ENCODE data around the gene SERPINF2.
"Not testable (repeated sequence)": the region's sequence is repeated elsewhere in the genome, so short reads cannot be mapped to it uniquely, and the experiment has no call there.

The SERPINF2 gene

DNA sequence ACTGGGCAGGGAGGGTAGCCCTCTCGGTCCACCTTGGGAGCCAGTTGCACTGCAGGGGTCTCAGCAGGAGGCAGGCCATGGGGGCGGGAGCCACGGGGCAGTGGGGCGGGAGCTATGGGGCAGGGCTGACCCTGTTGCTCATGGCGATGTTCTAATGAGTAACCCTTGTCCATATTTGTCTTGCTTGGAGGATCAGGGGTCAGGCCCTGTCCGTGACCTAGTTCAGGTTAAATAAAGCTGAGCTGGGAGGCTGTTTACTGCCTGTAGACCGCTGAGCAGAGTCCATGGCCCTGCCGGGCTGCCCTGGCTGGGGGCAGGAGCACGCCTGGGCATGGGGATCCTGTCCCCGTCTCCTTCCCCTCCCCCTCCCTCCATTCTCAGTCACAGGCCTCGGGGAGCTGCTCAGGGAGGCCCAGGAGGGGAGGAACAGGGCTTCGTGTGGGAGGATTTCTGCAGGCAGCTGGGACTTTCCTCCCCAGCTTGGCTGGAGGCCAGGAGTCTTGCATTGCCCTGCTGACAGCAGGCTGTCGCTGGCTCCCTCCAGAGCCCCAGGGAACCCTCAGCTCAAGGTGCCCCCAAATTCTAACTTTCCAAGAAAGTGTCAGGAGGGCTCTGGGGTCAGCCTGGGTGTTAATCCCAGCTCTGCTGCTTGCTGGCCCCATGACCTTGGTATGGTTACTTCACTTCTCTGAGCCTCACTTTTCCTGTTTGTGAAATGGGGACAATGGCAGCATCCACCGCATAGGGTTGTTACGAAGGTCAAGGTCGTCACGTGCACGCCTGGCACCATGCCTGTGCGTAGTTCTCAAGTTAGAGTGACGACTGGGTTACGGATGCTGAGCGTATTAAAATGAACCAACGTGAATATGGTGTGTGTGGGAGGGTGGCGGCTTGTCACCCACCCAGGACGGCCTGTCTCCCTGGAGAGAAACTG is 6.1 kb upstream of the SERPINF2 start:
- Histone ChIP-seq H3K79me2 (ENCODE audit: insufficient read depth, low read length) (no peaks in the 10 kb centered on the region), H3K9ac (ENCODE audit: low read length) (no peak overlapping the region), H3F3A (ENCODE audit: insufficient read depth, low read length) (no peaks in the 10 kb centered on the region), H4K20me1 (ENCODE audit: insufficient read depth, low read length) (no peaks in the 10 kb centered on the region), H3K27me3 (ENCODE audit: insufficient read depth, low read length) (no peaks in the 10 kb centered on the region), H3K36me3 (ENCODE audit: insufficient read depth, low read length) (peaks cover 11% of the 10 kb centered on the region; the same call in 1 of the 2 replicates), H3K9me2 (ENCODE audit: low read depth, low read length) (no peaks in the 10 kb centered on the region), H2AFZ (ENCODE audit: low read length) (no peak overlapping the region), H3K27ac (ENCODE audit: low read depth, low read length, poor library complexity, severe bottlenecking) (peak overlapping the region; percentile 30), H3K9me3 (ENCODE audit: low read length) (no peaks in the 10 kb centered on the region), H3K4me3 (ENCODE audit: low read depth, low read length, poor library complexity, severe bottlenecking) (no peak overlapping the region), H3K4me1 (ENCODE audit: insufficient read depth, low read length, severe bottlenecking) (peaks cover 40% of the 10 kb centered on the region), H3K4me2 (ENCODE audit: low read length) (no peak overlapping the region)
- TF ChIP-seq, protein P1, sequence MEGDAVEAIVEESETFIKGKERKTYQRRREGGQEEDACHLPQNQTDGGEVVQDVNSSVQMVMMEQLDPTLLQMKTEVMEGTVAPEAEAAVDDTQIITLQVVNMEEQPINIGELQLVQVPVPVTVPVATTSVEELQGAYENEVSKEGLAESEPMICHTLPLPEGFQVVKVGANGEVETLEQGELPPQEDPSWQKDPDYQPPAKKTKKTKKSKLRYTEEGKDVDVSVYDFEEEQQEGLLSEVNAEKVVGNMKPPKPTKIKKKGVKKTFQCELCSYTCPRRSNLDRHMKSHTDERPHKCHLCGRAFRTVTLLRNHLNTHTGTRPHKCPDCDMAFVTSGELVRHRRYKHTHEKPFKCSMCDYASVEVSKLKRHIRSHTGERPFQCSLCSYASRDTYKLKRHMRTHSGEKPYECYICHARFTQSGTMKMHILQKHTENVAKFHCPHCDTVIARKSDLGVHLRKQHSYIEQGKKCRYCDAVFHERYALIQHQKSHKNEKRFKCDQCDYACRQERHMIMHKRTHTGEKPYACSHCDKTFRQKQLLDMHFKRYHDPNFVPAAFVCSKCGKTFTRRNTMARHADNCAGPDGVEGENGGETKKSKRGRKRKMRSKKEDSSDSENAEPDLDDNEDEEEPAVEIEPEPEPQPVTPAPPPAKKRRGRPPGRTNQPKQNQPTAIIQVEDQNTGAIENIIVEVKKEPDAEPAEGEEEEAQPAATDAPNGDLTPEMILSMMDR (IDR thresholded peaks at IDR 0.05; ENCODE audit: low read length) = no peak
- no peak for TF ChIP-seq EZH2 (IDR thresholded peaks at IDR 0.05; ENCODE audit: borderline replicate concordance, low read length)

- no peak overlapping the region for H3K27ac ChIP-seq (ENCODE audit: low read depth, low read length, poor library complexity, severe bottlenecking)
- H3K4me2 ChIP-seq (ENCODE audit: low read length) = no peak overlapping the region
Observed at GRCh38 chr17:1737531-1738291, 5.0 kb upstream of the SERPINF2 start.

GRCh38 chr17:1741899-1742298 is 772 bp upstream of the SERPINF2 start:
- not testable (repeated sequence) for H3K9me2 ChIP-seq (ENCODE audit: low read depth, low read length); H3K79me2 ChIP-seq (ENCODE audit: insufficient read depth, low read length); H4K20me1 ChIP-seq (ENCODE audit: insufficient read depth, low read length); H3K27me3 ChIP-seq (ENCODE audit: insufficient read depth, low read length); H3F3A ChIP-seq (ENCODE audit: insufficient read depth, low read length); H3K4me3 ChIP-seq (ENCODE audit: low read depth, low read length, poor library complexity, severe bottlenecking); H2AFZ ChIP-seq (ENCODE audit: low read length); H3K9me3 ChIP-seq (ENCODE audit: low read length); H3K9ac ChIP-seq (ENCODE audit: low read length); H3K27ac ChIP-seq (ENCODE audit: low read depth, low read length, poor library complexity, severe bottlenecking); H3K4me2 ChIP-seq (ENCODE audit: low read length); H3K4me1 ChIP-seq (ENCODE audit: insufficient read depth, low read length, severe bottlenecking)
- peaks cover 11% of the 10 kb centered on the region; the same call in 1 of the 2 replicates for H3K36me3 ChIP-seq (ENCODE audit: insufficient read depth, low read length)

More at GRCh38 chr17:1737531-1738291, 5.0 kb upstream of the SERPINF2 start:
- no peaks in the 10 kb centered on the region for H3K79me2 ChIP-seq (ENCODE audit: insufficient read depth, low read length)
- H3K36me3 ChIP-seq (ENCODE audit: insufficient read depth, low read length) = peaks cover 11% of the 10 kb centered on the region; the same call in 1 of the 2 replicates
- H2AFZ ChIP-seq (ENCODE audit: low read length) = no peak overlapping the region
- peaks cover 34% of the 10 kb centered on the region for H3K4me1 ChIP-seq (ENCODE audit: insufficient read depth, low read length, severe bottlenecking)
- no peaks in the 10 kb centered on the region for H4K20me1 ChIP-seq (ENCODE audit: insufficient read depth, low read length)
- H3K9me2 ChIP-seq (ENCODE audit: low read depth, low read length) = no peaks in the 10 kb centered on the region
- H3K9me3 ChIP-seq (ENCODE audit: low read length) = no peaks in the 10 kb centered on the region
- no peaks in the 10 kb centered on the region for H3F3A ChIP-seq (ENCODE audit: insufficient read depth, low read length)
- H3K27me3 ChIP-seq (ENCODE audit: insufficient read depth, low read length) = no peaks in the 10 kb centered on the region
- no peak for TF ChIP-seq EZH2 (IDR thresholded peaks at IDR 0.05; ENCODE audit: borderline replicate concordance, low read length)
- TF ChIP-seq, protein P1 (IDR thresholded peaks at IDR 0.05; ENCODE audit: low read length) = no peak
- no peak overlapping the region for H3K4me3 ChIP-seq (ENCODE audit: low read depth, low read length, poor library complexity, severe bottlenecking)
- no peak overlapping the region for H3K9ac ChIP-seq (ENCODE audit: low read length)
